IMR-90 (cell line): ENCODE data around the gene IFI27L1.

Experiments
- CTCF ChIP-seq: conservative IDR thresholded peaks from 2 replicates; pipeline ENCODE4 v1.5.1; 2012; ENCODE audit warnings: mild to moderate bottlenecking, low read depth, low read length, improper control_type of control experiment
- RAD21 ChIP-seq: IDR thresholded peaks from 2 replicates; pipeline ENCODE4 v1.6.1; 2012; ENCODE audit warnings: low read length, improper control_type of control experiment

GRCh38 chr14:94113073-94113472 is 32.0 kb downstream of the IFI27L1 start:
- no peak for TF ChIP-seq CTCF
- no peak for TF ChIP-seq RAD21
